MM.1S (cell line): ENCODE results near the gene ACP6.

Experiments
- EZH2phosphoT487 ChIP-seq: fragments of 300-600 bp; sonication (generic); IDR thresholded peaks from 2 replicates; pipeline ENCODE4 v1.6.1; 2018; ENCODE audit warnings: antibody characterized with exemption, low read length
- TF ChIP-seq, protein P1 (sequence below): fragments of 300-600 bp; sonication (generic); IDR thresholded peaks from 2 replicates; pipeline ENCODE4 v1.5.1; 2016; ENCODE audit warnings: antibody characterized with exemption, low read length, mixed read lengths

- TF ChIP-seq, protein P1, sequence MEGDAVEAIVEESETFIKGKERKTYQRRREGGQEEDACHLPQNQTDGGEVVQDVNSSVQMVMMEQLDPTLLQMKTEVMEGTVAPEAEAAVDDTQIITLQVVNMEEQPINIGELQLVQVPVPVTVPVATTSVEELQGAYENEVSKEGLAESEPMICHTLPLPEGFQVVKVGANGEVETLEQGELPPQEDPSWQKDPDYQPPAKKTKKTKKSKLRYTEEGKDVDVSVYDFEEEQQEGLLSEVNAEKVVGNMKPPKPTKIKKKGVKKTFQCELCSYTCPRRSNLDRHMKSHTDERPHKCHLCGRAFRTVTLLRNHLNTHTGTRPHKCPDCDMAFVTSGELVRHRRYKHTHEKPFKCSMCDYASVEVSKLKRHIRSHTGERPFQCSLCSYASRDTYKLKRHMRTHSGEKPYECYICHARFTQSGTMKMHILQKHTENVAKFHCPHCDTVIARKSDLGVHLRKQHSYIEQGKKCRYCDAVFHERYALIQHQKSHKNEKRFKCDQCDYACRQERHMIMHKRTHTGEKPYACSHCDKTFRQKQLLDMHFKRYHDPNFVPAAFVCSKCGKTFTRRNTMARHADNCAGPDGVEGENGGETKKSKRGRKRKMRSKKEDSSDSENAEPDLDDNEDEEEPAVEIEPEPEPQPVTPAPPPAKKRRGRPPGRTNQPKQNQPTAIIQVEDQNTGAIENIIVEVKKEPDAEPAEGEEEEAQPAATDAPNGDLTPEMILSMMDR, result no peak
- TF ChIP-seq EZH2phosphoT487, result no peak
Measured at GRCh38 chr1:147626291-147626690, 44.0 kb downstream of the ACP6 start.
